ENCODE data around the gene EBF3.

EBF3 gene

DNA sequence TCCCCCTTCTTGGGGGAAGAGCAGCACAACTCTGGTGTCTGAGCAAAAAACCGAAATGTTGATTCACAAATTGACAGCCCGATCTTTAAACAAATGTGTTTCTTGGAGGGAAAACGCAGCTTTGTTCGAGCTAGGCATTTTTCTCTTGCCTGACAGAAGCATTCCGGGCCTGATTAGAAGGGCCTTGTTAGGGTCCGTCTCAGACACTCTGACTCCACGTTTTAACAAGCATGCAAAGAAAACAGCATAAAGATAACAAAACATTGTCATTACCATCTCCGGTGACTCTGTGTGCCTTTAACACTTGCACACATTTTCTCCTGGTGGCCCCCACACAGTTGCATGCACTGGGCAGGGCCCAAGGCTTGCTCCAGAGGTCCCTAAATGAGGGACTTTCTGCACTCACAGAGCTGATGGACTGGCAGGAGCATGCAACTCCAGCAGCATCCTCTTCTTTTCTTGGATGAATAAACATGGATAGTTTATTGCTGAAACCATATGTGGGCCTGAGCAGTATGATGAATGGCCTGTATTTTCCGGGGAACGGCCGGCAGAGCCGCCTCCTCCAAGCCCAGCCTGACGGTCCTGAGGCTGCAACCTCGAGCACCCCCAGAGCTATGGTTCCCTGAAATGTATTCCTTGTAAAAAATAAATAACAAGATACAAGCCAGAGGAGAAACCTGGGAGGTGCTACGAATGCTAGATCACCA lies 50.9 kb downstream of the EBF3 start:
- no peaks in the 10 kb centered on the region for H3K9me3 ChIP-seq (ENCODE audit: low read depth, low read length)
- TF ChIP-seq FOXP2 (optimal IDR thresholded peaks at IDR 0.05; ENCODE audit: control extremely low read depth, extremely low read length, insufficient read depth) (no peak), POLR2AphosphoS5 (IDR thresholded peaks at IDR 0.05; ENCODE audit: borderline replicate concordance, low read depth, low read length) (no peak), EZH2 (IDR thresholded peaks at IDR 0.05) (no peak)
- peak overlapping the region; percentile 84 for H3K27ac ChIP-seq
- DNase-seq (ENCODE audit: low read depth, low spot score): no peak
- H3K4me3 ChIP-seq: peak overlapping the region; percentile 61
- no peaks in the 10 kb centered on the region; the same call in 1 of the 2 replicates for H3K36me3 ChIP-seq (ENCODE audit: insufficient read depth, low read length)
- H3K9ac ChIP-seq (ENCODE audit: insufficient read length): peak overlapping the region; percentile 37

DNA sequence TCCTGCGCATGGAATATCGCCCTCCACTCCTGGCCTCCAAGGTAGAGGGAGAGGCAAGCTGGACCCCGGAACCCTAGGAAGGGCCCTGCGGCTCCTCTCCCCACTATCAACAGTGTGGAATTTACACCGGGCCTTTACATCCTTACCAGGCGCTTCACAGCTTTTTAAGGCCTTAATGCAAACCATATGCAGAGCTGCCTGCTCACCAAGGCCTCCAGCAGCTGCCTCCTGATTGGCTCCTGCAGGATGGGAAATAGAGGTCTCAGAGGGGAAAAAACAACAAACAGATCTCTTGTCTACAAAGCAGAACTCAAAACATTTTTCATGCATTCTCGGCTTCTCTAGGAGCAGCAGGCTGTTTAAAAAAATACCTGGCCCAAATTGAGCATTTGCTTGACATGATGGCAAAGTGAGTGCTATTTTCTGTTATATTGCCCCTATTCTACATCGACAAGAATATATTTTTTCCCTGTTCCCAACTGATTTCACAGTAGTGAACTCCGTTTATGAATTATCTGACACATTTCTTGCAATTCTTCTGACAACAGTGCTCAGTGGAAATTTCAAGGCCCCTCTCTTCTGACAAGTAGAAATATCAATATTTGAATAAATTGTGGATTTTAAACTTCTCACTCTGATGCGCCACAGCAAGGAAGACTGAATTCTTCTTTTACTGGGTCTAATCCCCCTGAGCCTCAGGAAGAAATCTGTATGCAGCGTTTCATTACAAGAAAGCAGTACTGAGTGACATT lies 51.7 kb downstream of the EBF3 start:
- Histone ChIP-seq H3K4me3 (peak overlapping the region; percentile 61; the same call in 1 of the 2 replicates), H3K36me3 (ENCODE audit: insufficient read depth, low read length) (no peaks in the 10 kb centered on the region; the same call in 1 of the 2 replicates), H3K9me3 (ENCODE audit: low read depth, low read length) (no peaks in the 10 kb centered on the region), H3K27ac (peak overlapping the region; percentile 84; the same call in 1 of the 2 replicates), H3K9ac (ENCODE audit: insufficient read length) (peak overlapping the region; percentile 37)
- peak; percentile 45 for DNase-seq (ENCODE audit: low read depth, low spot score)
- TF ChIP-seq EZH2 (IDR thresholded peaks at IDR 0.05): no peak
- TF ChIP-seq POLR2AphosphoS5 (IDR thresholded peaks at IDR 0.05; ENCODE audit: borderline replicate concordance, low read depth, low read length): peak; percentile 13; the same call in 1 of the 2 replicates
- TF ChIP-seq FOXP2 (optimal IDR thresholded peaks at IDR 0.05; ENCODE audit: control extremely low read depth, extremely low read length, insufficient read depth): no peak

DNA sequence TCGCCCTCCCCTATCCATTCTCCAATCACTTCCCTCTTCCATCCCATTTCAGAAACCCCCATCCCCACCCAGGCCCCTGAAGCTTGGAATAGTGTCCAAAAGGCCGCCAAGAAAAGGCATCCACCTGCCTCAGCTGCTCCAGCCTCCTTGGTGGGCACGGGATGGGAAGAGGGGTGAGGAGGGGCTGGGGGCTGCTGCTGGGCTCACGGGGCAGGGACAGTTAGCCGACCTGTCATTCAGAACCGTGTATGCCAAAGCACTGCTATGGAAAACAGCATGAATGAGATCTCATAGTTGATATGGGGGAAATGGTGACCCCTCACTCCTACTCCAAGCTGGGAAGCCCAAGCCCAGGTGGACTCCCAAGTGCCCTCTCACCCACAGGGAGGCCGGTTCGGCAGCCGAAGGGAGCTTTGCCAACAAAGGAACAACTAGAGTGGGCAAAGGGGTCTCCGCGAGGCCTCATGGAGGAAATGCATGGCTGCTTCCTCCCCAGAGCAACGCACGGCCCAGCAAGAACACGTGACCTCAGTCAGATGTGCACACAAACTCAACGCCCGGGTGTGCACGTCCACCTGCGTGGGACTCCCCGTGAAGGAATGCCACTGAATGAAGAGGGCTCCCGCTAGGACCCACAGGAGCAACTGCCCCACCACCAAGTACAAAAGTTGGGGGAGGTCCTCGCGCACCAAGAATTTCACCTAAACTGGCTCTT lies 52.5 kb downstream of the EBF3 start:
- Histone ChIP-seq H3K36me3 (ENCODE audit: insufficient read depth, low read length) (peaks cover 4% of the 10 kb centered on the region; the same call in 1 of the 2 replicates), H3K9ac (ENCODE audit: insufficient read length) (no peak overlapping the region), H3K4me3 (no peak overlapping the region; the same call in 1 of the 2 replicates), H3K9me3 (ENCODE audit: low read depth, low read length) (no peaks in the 10 kb centered on the region), H3K27ac (no peak overlapping the region)
- TF ChIP-seq POLR2AphosphoS5 (IDR thresholded peaks at IDR 0.05; ENCODE audit: borderline replicate concordance, low read depth, low read length) (no peak), EZH2 (IDR thresholded peaks at IDR 0.05) (no peak), FOXP2 (optimal IDR thresholded peaks at IDR 0.05; ENCODE audit: control extremely low read depth, extremely low read length, insufficient read depth) (no peak)
- DNase-seq (ENCODE audit: low read depth, low spot score): no peak

DNA sequence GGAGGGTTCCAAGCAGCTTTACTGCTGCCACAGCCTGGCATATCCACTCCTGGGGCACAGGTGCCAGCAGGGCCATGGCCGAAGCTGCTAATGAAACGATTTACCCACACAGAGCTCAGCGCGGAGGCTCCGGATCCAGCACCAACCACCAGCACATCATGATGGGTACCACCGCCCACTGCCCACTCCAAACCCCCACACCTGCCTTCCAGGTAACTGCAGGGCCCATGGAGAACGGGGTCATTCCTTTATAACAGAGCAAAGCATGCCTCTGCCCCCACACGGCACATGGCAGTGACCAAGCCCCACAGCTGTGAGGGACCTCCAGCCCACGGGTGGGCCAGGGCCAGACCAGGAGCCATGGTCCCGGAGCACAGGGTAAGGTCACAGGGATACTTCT lies 53.2 kb downstream of the EBF3 start:
- H3K4me3 ChIP-seq: no peak overlapping the region
- H3K36me3 ChIP-seq (ENCODE audit: insufficient read depth, low read length): peaks cover 4% of the 10 kb centered on the region; the same call in 1 of the 2 replicates
- TF ChIP-seq FOXP2 (optimal IDR thresholded peaks at IDR 0.05; ENCODE audit: control extremely low read depth, extremely low read length, insufficient read depth) (no peak), EZH2 (IDR thresholded peaks at IDR 0.05) (no peak), POLR2AphosphoS5 (IDR thresholded peaks at IDR 0.05; ENCODE audit: borderline replicate concordance, low read depth, low read length) (no peak)
- no peak for DNase-seq (ENCODE audit: low read depth, low spot score)
- no peak overlapping the region for H3K9ac ChIP-seq (ENCODE audit: insufficient read length)
- no peaks in the 10 kb centered on the region for H3K9me3 ChIP-seq (ENCODE audit: low read depth, low read length)
- H3K27ac ChIP-seq: no peak overlapping the region

DNA sequence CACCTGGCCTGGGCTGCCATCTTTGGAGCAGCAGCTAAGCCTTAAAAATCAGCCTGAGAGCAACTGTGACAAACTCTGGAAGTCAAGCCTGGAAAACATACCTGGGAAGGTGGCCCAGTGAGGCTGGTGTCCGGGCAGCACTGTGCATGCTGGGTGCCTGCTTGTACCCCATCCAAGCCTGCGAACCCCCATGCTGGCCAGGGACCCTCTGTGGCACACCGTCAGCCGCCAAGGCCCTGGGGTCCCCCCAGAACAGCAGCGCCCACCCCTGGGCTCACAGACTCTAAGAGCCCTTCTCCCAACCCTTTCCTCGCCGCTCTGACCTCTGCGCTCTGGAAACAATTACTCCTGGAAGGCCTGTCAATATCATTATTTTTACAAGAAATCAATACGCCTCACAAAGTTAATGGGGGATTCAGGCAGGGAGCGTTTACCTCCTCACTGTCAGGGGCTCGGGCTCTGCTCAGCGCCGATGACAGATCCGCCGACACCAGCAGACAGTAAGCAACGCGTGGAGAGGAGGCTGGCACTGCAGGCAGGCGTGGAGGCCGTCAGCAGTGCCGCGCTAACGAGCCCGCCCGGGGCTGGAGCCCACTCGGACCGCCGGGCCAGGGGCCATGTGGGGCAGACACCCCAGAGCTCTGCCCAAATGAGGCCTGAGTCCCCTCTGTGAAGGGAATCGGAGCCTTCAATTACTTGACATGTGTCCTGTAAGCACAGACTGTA lies 54.4 kb downstream of the EBF3 start:
- no peaks in the 10 kb centered on the region for H3K9me3 ChIP-seq (ENCODE audit: low read depth, low read length)
- TF ChIP-seq FOXP2 (optimal IDR thresholded peaks at IDR 0.05; ENCODE audit: control extremely low read depth, extremely low read length, insufficient read depth) (no peak), EZH2 (IDR thresholded peaks at IDR 0.05) (no peak), POLR2AphosphoS5 (IDR thresholded peaks at IDR 0.05; ENCODE audit: borderline replicate concordance, low read depth, low read length) (no peak)
- no peak overlapping the region for H3K27ac ChIP-seq
- H3K9ac ChIP-seq (ENCODE audit: insufficient read length): no peak overlapping the region
- H3K36me3 ChIP-seq (ENCODE audit: insufficient read depth, low read length): peaks cover 4% of the 10 kb centered on the region; the same call in 1 of the 2 replicates
- H3K4me3 ChIP-seq: no peak overlapping the region
- no peak for DNase-seq (ENCODE audit: low read depth, low spot score)

DNA sequence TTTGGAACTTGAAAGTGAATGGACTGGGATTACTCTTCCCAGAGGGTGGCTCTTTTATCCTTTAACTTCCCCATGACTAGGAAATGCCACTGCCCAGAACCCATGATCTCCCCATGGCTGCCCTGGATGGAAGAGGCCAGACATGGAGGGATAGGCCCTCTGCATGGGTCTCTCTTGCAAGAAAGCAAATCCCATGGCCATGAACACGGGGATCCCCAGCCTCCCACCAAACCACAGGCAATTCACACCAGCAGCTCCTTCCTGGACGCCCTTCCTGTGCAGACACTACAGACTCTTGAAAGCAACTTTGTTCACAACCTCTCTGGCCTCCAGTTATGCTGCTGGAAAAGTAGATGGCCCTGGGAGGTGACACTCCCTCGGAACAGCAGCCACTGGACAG lies 55.0 kb downstream of the EBF3 start:
- no peak for DNase-seq (ENCODE audit: low read depth, low spot score)
- Histone ChIP-seq H3K9me3 (ENCODE audit: low read depth, low read length) (no peaks in the 10 kb centered on the region), H3K9ac (ENCODE audit: insufficient read length) (no peak overlapping the region), H3K27ac (no peak overlapping the region), H3K36me3 (ENCODE audit: insufficient read depth, low read length) (peaks cover 7% of the 10 kb centered on the region; the same call in 1 of the 2 replicates), H3K4me3 (no peak overlapping the region)
- TF ChIP-seq POLR2AphosphoS5 (IDR thresholded peaks at IDR 0.05; ENCODE audit: borderline replicate concordance, low read depth, low read length) (no peak), EZH2 (IDR thresholded peaks at IDR 0.05) (no peak), FOXP2 (optimal IDR thresholded peaks at IDR 0.05; ENCODE audit: control extremely low read depth, extremely low read length, insufficient read depth) (no peak)

DNA sequence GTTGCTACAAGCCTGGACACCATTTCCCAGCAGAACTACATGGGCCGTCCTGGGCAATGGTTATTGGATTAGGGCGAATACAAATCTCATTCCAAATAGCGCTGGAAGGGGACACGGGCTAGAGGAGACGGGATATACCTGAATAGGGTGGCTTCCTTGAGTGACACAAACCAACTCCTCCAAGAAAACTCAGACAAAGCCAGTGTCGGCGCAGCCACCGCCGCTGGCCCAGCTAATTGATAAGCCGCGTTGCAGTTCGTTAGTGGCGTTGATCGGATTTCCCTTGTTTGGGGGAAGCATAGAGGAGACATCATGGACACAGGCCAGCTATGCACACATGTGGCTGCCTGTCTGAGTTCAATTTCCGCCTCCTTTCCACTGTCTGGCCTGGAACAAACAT lies 55.7 kb downstream of the EBF3 start:
- H3K4me3 ChIP-seq: no peak overlapping the region
- TF ChIP-seq POLR2AphosphoS5 (IDR thresholded peaks at IDR 0.05; ENCODE audit: borderline replicate concordance, low read depth, low read length): no peak
- no peak for TF ChIP-seq EZH2 (IDR thresholded peaks at IDR 0.05)
- no peak for TF ChIP-seq FOXP2 (optimal IDR thresholded peaks at IDR 0.05; ENCODE audit: control extremely low read depth, extremely low read length, insufficient read depth)
- no peak for DNase-seq (ENCODE audit: low read depth, low spot score)
- H3K36me3 ChIP-seq (ENCODE audit: insufficient read depth, low read length): peaks cover 9% of the 10 kb centered on the region; the same call in 1 of the 2 replicates
- H3K9ac ChIP-seq (ENCODE audit: insufficient read length): no peak overlapping the region
- H3K9me3 ChIP-seq (ENCODE audit: low read depth, low read length): no peaks in the 10 kb centered on the region
- H3K27ac ChIP-seq: no peak overlapping the region
